ENCODE measurements around the gene PPP1R15B.

PPP1R15B gene

GRCh38 chr1:204398197-204399125 lies 13.2 kb downstream of the PPP1R15B start:
- peak; percentile 91 to 95 for DNase-seq

DNA sequence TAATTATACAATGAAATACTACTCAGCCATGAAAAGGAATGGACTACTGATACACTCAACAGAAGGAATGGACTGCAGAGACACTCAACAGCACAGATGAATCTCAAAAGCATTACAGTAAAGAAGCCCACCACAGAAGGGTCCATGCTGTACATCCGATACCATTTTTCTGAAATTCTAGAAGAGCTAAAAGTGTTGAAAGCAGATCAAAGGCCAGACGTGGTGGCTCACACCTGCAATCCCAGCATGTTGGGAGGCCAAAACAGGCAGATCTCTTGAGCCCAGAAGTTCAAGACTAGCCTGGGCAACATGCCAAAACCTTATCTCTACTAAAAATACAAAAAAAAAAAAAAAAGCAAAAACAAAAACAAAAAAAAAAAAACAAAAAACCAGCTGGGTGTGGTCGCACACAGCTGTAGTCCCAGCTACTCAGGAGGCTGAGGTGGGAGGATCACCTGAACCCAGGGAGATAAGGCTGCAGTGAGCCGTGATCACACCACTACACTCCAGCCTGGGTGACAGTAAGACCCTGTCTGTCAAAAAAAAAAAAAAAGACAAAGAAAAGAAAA lies 15.5 kb downstream of the PPP1R15B start:
- no peak for DNase-seq

- no peak for DNase-seq
These were observed 20.0 kb downstream of the PPP1R15B start for GRCh38 chr1:204391629-204392028.

DNA sequence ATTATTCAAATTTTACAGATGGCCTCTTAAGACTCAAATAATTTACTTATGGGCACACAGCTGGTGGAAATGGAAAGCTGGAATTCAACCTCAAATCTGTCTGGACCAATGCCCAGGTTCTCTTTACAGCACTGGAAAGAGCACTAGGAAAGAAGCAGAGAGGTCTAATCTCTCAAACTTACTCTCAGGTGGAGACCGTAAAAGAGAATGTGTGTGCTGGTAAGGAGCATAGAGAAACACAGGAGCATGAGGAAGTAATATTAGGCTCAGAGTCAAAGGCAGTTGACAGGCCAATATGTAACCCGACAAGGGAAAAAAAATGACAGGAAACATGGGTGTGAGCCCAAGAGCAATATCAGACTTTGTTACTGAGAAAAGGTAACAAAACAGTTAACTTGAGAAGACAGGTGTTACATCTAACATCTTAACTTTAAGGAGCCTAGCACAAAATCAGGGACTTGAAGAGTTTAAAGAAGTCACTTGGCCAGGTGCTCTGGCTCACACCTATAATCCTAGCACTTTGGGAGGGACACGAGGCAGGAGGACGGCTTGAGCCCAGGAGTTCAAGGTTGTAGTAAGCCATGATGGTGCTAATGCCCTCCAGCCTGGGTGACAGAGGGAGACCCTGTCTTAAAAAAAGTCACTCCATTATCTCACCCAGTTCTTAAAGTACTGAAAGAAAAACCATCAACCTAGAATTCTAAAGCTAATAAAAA lies 20.7 kb downstream of the PPP1R15B start:
- no peak for DNase-seq

DNA sequence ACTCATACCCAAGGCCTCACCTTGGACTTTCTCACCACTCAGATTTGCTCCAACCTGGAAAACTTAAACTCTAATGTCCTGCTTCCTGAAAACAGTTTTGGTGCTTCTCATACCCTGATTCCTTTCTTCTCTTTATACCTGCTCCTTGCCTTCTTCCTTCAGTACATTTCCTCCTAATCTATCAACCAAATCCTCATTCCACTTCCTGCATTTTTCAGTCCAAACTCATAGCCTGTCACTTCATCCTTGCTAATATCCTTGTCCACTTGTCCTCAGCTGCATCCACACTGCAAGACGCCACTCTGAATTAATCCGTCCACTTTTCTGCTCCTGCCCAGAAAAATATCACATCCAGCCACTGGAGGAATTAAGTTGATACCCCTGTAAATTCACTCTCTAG lies 25.9 kb downstream of the PPP1R15B start:
- DNase-seq, result no peak

GRCh38 chr1:204384636-204385352 lies 26.8 kb downstream of the PPP1R15B start:
- no peak for DNase-seq

DNA sequence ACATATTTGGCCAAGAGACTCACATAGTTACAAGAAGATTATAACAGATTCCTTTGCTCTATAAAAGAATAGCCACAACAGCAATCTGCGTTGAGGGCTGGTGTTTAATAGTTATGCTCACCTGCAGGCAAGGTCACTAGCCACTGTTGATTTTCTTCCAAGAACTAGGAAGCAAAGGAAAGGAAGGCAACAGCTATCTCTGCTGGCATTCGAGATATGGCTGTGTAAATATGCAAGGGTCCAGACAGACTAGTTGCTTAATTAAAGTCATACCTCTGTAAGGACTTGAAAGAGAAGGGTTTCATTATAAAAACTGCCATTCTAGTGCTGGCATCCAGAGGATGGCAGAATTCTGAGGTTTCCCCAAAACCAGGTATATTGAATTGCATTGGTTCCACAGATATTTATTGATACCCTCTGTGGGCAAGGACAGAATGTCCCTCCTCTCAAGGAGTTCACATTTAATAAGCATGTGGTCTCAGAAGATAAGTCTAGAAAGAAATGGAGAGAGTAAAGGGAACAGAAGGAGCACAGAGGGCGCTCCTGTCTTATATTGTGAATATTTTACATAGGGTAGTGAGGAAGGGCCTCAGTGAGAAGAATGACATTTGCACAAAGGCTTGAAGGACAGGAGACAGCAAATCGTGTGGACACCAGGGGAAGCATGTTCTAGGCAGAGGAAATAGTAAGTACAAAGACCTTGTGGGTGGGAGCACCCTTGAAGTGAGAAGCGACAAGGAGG lies 28.3 kb downstream of the PPP1R15B start:
- no peak for DNase-seq

- no peak for DNase-seq
These were observed 28.9 kb downstream of the PPP1R15B start for GRCh38 chr1:204382714-204383083.

DNA sequence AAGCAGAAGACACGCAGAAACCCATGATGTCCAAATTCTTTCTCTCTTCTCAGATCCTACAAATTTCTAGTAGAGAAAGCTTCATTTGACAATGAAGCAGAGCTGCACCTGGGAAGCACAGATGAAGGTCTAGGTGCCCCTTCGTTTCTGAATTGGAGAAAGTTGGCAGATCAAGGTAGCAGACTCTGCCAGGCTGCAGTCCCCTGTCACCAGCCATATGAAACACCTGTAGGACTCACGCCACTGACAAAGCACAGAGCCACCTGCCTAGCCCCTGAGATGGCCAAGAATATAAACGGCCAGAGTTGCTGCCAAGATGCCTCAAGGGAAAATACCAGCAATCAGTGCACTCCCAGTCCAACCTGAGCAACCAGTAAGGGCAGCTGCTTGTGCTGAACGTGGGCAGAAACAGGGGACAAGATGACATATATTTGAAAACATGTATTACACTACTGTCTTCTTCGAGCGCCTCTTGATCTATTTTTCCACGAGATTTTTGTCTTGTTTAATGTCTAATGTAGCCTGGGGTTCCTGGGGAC lies 31.3 kb downstream of the PPP1R15B start:
- no peak for DNase-seq

DNA sequence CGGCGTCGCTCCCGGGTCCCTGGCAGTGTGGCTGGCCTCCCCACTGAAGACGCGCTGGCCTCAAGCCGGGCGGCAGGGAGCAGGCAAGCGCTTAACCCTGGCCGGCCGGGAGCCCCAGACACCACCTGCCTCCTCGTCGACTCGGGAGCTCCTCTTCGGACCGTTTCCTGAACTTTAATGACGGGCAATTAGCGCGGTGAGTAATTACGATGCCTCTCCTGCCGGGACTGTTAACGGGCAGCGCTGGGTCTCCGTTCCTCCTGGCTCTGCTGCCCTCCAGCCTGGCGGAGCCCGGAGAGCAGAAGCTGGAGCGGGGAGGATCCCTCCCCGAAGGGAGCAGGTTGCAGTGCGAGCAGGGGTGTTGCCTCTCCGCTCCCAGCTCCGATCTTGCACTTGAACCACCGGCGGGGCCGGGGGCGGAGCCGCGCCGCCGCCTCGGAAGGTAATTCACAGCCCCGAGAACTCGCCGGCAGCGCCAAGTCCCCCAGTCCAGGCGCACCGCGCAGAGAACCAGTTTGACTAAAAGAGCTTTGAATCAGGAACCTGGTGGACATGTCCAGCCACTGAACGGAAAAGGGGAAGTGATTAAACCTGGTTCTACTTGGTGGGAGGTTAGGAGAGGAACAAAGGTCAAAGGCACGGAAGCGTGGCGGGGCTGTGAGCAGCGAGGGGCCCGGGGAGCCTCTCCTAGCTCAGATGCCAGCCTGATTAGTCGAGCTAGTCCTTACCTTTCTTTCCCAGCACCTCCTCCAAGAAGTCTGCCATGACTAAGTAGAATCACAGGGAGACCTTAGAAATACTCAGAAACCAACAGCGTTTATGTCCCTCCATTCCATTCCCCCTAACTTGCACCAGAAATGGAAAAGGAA lies 33.6 kb downstream of the PPP1R15B start:
- DNase-seq, result peak; percentile 50 to 52

DNA sequence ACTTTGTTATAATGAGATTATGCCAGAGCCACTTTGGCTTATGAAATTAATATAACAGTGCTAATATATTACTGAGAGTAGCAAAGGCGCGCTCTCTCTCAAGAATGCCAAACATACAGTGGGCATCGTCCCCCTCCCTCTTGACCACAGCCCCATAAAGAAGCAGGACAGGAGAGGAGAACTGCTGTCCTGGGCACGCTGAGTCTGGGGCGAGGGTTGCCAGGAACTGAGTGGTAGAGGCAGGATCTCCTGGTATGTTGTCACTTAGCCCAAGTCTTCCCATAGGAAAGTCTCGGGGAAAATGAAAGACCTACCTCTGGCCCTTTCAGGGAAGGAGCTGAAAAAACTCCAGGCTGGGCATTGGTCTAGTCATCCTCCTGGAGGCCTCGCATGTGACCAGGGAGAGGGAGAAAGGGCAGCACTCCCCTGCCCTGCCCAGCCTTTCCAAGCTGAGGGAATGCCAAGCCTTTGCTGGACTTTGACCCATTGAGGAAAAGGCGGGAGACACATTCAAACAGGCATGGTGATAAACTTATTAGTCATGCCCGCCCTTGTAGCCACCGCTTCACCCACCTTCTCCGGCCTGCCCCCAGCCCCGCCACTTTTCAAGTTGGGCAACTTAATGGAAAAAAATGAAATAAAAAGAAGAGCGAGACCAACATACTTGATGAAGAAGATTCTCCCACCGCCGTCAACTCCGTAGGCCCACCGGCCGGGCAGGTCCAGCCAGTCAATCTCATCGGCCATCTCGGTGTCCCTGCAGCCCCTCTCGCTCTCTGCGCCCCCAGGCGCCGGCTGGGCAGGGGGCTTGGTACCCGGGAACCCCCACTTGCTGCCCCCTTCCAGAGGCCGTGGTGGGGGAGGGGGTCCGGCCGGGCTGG lies 34.5 kb downstream of the PPP1R15B start:
- DNase-seq, result no peak

- DNase-seq, result no peak
These were observed 35.2 kb downstream of the PPP1R15B start for GRCh38 chr1:204376465-204376864.

DNA sequence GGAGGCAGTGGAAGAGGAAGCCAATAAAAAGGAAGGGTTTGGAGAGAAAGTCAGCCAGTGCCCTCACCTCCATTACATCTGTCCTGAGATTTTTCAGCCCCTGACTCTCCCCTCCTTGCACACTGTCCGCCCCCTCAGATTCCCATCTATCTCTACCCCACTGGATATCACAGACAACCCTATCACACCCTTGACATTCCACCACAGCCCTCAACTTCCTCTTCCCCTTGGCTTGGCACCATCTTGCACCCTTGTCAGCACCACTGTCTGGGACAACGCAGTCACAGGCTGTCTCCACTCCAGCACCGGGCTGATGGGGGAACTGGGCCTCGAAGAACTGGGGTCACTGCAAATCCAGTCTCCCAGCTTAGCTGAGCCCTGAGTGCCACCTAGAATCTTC lies 37.7 kb downstream of the PPP1R15B start:
- no peak for DNase-seq

GRCh38 chr1:204370176-204370575 lies 41.4 kb downstream of the PPP1R15B start:
- no peak for DNase-seq

DNA sequence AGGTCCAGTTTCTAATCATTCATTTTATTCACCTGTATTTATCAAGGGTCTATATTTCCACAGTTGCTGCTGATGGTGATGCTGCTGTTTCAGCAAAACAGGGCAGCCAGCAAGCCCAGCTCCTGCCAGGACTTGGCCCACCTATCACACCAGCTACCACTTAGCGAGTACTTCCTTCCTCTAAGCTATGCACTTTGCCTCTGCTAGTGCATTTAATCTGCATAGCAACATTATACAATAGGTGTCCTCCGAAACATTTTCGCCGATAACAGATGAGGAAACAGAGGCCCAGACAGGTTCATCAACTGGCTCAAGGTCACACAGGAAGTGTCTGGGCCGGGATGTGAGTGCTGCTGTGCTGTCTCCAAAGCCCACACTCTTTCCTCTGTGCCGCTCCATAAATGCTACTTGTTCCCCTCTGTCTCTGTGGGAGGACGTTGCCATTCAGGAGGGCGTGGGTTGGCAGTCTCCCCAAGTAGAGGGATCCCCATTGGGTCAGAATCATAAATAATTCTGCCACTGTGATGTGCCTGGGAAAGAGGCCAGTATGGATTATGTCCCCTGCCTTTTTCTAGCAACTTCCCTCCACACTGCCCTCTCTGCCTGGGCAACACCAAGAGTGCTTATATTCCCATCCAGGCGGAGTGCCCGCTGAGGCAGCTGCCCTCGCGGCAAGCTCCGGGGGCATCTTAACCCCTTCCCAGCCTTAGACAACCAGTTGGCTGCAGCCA lies 42.5 kb downstream of the PPP1R15B start:
- DNase-seq, result no peak

DNA sequence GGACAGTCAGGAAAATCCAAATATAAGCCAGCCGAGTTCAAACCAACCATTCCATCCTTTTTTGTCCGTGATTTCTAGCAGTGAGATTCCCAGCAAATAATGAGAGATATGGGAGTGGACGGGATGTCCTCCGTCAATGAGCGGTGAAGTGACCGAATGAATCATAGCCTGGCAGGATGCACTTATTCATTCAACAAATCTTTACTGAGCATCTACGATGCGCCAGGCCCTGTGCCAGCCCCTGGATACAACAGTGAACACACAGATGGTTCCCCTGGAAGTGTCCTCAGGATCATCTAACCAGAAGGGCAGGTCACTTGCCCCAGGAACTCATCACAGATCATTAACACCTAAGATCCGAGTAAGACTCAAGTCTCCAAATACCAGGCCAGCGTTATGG lies 43.7 kb downstream of the PPP1R15B start:
- no peak for DNase-seq

GRCh38 chr1:204367193-204367858 lies 44.3 kb downstream of the PPP1R15B start:
- no peak for DNase-seq

- no peak for DNase-seq
These were observed 44.9 kb downstream of the PPP1R15B start for GRCh38 chr1:204366759-204367158.
